HepG2 (cell line): ENCODE results near the gene KDM2B. TPM values are rescaled to one million over a fixed set of nuclear protein-coding genes. Genes with fewer than 3 reads are reported as not detected.

Experiments
- CENPT ChIP-seq: sonication (generic); formaldehyde crosslinking; IDR thresholded peaks from 2 replicates; pipeline ENCODE4 v1.8.0; 2022; ENCODE audit warnings: low read depth, mild to moderate bottlenecking, moderate library complexity, missing genetic modification reagents
- KDM5A ChIP-seq: fragments of 200-600 bp; sonication (generic); IDR thresholded peaks from 2 replicates; pipeline ENCODE4 v1.7.0; 2018; ENCODE audit warnings: antibody characterized with exemption, mild to moderate bottlenecking, low read length, borderline replicate concordance
- MTA1 ChIP-seq: sonication (generic); formaldehyde crosslinking; IDR thresholded peaks from 2 replicates; pipeline ENCODE4 v1.4.0; 2020; ENCODE audit warnings: missing genetic modification reagents, mild to moderate bottlenecking, borderline replicate concordance
- PHF5A ChIP-seq: IDR thresholded peaks from one replicate; pipeline ENCODE4 v1.6.1; 2018; ENCODE audit warnings: low read depth, missing genetic modification reagents; ENCODE audit not compliant: unreplicated experiment
- RAD21 ChIP-seq: fragments of 450-650 bp; formaldehyde crosslinking; IDR thresholded peaks from 2 replicates; pipeline ENCODE4 v1.5.0; 2020; ENCODE audit warnings: mild to moderate bottlenecking
- SMAD1 ChIP-seq: sonication (generic); formaldehyde crosslinking; IDR thresholded peaks from 2 replicates; pipeline ENCODE4 v1.4.0; 2020; ENCODE audit warnings: missing genetic modification reagents, low read depth, mild to moderate bottlenecking, borderline replicate concordance
- ZBTB7B ChIP-seq: sonication (generic); formaldehyde crosslinking; IDR thresholded peaks from 2 replicates; pipeline ENCODE4 v1.4.0; 2020; ENCODE audit warnings: missing genetic modification reagents
- ZBTB8A ChIP-seq: sonication (generic); formaldehyde crosslinking; IDR thresholded peaks from 2 replicates; pipeline ENCODE4 v1.4.0; 2020; ENCODE audit warnings: mild to moderate bottlenecking, low read depth, missing genetic modification reagents, borderline replicate concordance
- ZMAT3 ChIP-seq: sonication (generic); formaldehyde crosslinking; conservative IDR thresholded peaks from 2 replicates; pipeline ENCODE4 v1.7.0; 2021; ENCODE audit warnings: missing genetic modification reagents
- ZNF17 ChIP-seq: sonication (generic); formaldehyde crosslinking; IDR thresholded peaks from 2 replicates; pipeline ENCODE4 v1.5.0; 2020; ENCODE audit warnings: mild to moderate bottlenecking, missing genetic modification reagents
- ZNF724P ChIP-seq: sonication (generic); formaldehyde crosslinking; IDR thresholded peaks from 2 replicates; pipeline ENCODE4 v1.8.0; 2022; ENCODE audit warnings: missing genetic modification reagents, borderline replicate concordance
- ZNF777 ChIP-seq: sonication (generic); formaldehyde crosslinking; IDR thresholded peaks from 2 replicates; pipeline ENCODE4 v1.4.0; 2020; ENCODE audit warnings: missing genetic modification reagents
- polyA plus RNA-seq, 8 experiments: library from polyadenylated mRNA; depleted of rRNA in 3 of 8; stranded (reverse) in 7 of 8; unstranded in 1 of 8; fragments of >200 nt; fragmentation: Illumina TruSeq in 4 of 8; extraction: Trizol in 4 of 8; gene quantifications; 2 replicates each; pipeline versions ENCODE4 v1.2.1 to v1.2.3, GENCODE V29; 2011 to 2016; ENCODE audit warnings: low read depth in 4 of 8, missing spikeins in 1 of 8, mixed read lengths in 1 of 8; ENCODE audit not compliant: insufficient read depth in 1 of 8
- total RNA-seq, 5 experiments: library from RNA; depleted of rRNA; stranded (reverse); fragments of >200 nt; fragmentation: Illumina TruSeq; extraction: Trizol; gene quantifications; 2 replicates each; pipeline ENCODE4 v1.2.3, GENCODE V29; 2016; ENCODE audit warnings: low read depth in 1 of 5
- TF ChIP-seq, protein P1 (sequence below): sonication (generic); formaldehyde crosslinking; IDR thresholded peaks from 2 replicates; pipeline ENCODE4 v1.5.0; 2020; ENCODE audit warnings: mild to moderate bottlenecking, missing genetic modification reagents
- TF ChIP-seq, protein P2 (sequence below): sonication (generic); formaldehyde crosslinking; IDR thresholded peaks from 2 replicates; pipeline ENCODE4 v1.5.1; 2020; ENCODE audit warnings: mild to moderate bottlenecking, missing genetic modification reagents, borderline replicate concordance
- TF ChIP-seq, protein P3 (sequence below): sonication (generic); formaldehyde crosslinking; IDR thresholded peaks from 2 replicates; pipeline ENCODE4 v1.5.0; 2020; ENCODE audit warnings: missing genetic modification reagents
- TF ChIP-seq, protein P4 (sequence below): sonication (generic); formaldehyde crosslinking; IDR thresholded peaks from 2 replicates; pipeline ENCODE4 v1.5.1; 2020; ENCODE audit warnings: mild to moderate bottlenecking, missing genetic modification reagents, borderline replicate concordance

Gene KDM2B
- total and polyA plus RNA-seq, 2 of the 13 experiments (the other 11 are each of a cell fraction or from before 2014, with no cell fraction given), result 17.5 to 26.1 TPM

DNA sequence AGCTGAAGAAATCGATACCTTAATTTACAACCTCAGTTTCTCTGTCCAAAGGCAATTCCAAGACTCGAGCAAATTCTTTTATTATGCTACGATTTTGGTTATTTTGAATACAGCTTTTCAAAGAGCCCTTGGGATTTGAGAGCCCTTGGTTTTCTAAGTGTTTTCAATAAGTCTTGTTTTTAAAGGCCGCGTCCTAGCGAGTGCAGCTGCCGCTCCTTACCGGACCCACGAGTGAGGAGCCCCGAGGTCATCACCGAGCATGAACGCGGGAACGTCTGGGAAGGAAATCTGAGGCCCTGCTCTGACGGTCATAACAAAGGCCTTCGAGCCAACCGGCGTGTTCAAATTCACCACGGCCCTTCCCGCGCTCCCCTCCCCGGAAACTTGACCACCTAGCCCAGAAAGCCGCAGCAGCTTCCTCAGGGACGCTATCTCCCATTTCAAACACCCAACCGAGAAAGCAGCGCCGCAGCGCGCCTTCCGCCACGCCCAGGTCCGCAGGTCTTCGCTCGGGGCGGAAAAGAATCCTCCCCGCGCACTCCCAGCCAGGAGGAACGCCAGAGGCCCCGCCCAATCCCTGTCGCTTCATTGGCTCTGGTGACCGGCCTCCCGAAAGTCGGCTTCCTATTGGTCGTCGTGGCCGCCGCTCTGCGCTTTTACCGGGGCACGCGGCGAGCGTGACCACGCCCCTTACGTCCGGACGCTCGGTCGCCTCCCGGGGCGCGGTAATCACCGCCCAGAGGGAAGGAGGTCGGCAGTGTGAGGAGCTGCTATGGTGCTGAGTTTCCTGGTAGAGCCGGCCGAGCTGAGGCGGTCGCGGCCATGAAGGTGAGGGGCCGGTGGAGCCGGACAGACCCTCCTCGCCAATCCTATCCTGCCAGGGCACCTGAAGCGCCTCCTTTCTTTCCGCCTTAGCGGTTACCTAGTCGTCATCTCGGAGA is 181.2 kb downstream of the KDM2B start, which contains the start of gene RNF34 (continued):
- TF ChIP-seq, protein P1, sequence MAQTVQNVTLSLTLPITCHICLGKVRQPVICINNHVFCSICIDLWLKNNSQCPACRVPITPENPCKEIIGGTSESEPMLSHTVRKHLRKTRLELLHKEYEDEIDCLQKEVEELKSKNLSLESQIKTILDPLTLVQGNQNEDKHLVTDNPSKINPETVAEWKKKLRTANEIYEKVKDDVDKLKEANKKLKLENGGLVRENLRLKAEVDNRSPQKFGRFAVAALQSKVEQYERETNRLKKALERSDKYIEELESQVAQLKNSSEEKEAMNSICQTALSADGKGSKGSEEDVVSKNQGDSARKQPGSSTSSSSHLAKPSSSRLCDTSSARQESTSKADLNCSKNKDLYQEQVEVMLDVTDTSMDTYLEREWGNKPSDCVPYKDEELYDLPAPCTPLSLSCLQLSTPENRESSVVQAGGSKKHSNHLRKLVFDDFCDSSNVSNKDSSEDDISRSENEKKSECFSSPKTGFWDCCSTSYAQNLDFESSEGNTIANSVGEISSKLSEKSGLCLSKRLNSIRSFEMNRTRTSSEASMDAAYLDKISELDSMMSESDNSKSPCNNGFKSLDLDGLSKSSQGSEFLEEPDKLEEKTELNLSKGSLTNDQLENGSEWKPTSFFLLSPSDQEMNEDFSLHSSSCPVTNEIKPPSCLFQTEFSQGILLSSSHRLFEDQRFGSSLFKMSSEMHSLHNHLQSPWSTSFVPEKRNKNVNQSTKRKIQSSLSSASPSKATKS (CRISPR knock-in tag), result no peak
- TF ChIP-seq PHF5A (CRISPR knock-in tag) (no peak), ZBTB8A (CRISPR knock-in tag) (no peak), SMAD1 (CRISPR knock-in tag) (0 out of 2 replicates have a peak, but pooled peaks have one; percentile 7), CENPT (CRISPR knock-in tag) (no peak), ZNF724P (peak; percentile 74; the same call in 1 of the 2 replicates), KDM5A (no peak), MTA1 (CRISPR knock-in tag) (no peak), ZNF777 (CRISPR knock-in tag) (no peak), ZBTB7B (CRISPR knock-in tag) (no peak), RAD21 (CRISPR knock-in tag) (peak; percentile 24; the same call in 1 of the 2 replicates), ZMAT3 (CRISPR knock-in tag) (peak; percentile 50; the same call in 1 of the 2 replicates), ZNF17 (CRISPR knock-in tag) (no peak)
- TF ChIP-seq, protein P2, sequence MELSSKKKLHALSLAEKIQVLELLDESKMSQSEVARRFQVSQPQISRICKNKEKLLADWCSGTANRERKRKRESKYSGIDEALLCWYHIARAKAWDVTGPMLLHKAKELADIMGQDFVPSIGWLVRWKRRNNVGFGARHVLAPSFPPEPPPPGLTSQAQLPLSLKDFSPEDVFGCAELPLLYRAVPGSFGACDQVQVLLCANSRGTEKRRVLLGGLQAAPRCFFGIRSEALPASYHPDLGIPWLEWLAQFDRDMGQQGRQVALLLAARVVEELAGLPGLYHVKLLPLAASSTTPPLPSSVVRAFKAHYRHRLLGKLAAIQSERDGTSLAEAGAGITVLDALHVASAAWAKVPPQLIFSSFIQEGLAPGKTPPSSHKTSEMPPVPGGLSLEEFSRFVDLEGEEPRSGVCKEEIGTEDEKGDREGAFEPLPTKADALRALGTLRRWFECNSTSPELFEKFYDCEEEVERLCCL, result peak; percentile 36; the same call in 1 of the 2 replicates
- TF ChIP-seq, protein P3, sequence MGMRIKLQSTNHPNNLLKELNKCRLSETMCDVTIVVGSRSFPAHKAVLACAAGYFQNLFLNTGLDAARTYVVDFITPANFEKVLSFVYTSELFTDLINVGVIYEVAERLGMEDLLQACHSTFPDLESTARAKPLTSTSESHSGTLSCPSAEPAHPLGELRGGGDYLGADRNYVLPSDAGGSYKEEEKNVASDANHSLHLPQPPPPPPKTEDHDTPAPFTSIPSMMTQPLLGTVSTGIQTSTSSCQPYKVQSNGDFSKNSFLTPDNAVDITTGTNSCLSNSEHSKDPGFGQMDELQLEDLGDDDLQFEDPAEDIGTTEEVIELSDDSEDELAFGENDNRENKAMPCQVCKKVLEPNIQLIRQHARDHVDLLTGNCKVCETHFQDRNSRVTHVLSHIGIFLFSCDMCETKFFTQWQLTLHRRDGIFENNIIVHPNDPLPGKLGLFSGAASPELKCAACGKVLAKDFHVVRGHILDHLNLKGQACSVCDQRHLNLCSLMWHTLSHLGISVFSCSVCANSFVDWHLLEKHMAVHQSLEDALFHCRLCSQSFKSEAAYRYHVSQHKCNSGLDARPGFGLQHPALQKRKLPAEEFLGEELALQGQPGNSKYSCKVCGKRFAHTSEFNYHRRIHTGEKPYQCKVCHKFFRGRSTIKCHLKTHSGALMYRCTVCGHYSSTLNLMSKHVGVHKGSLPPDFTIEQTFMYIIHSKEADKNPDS (CRISPR knock-in tag), result no peak
- TF ChIP-seq, protein P4, sequence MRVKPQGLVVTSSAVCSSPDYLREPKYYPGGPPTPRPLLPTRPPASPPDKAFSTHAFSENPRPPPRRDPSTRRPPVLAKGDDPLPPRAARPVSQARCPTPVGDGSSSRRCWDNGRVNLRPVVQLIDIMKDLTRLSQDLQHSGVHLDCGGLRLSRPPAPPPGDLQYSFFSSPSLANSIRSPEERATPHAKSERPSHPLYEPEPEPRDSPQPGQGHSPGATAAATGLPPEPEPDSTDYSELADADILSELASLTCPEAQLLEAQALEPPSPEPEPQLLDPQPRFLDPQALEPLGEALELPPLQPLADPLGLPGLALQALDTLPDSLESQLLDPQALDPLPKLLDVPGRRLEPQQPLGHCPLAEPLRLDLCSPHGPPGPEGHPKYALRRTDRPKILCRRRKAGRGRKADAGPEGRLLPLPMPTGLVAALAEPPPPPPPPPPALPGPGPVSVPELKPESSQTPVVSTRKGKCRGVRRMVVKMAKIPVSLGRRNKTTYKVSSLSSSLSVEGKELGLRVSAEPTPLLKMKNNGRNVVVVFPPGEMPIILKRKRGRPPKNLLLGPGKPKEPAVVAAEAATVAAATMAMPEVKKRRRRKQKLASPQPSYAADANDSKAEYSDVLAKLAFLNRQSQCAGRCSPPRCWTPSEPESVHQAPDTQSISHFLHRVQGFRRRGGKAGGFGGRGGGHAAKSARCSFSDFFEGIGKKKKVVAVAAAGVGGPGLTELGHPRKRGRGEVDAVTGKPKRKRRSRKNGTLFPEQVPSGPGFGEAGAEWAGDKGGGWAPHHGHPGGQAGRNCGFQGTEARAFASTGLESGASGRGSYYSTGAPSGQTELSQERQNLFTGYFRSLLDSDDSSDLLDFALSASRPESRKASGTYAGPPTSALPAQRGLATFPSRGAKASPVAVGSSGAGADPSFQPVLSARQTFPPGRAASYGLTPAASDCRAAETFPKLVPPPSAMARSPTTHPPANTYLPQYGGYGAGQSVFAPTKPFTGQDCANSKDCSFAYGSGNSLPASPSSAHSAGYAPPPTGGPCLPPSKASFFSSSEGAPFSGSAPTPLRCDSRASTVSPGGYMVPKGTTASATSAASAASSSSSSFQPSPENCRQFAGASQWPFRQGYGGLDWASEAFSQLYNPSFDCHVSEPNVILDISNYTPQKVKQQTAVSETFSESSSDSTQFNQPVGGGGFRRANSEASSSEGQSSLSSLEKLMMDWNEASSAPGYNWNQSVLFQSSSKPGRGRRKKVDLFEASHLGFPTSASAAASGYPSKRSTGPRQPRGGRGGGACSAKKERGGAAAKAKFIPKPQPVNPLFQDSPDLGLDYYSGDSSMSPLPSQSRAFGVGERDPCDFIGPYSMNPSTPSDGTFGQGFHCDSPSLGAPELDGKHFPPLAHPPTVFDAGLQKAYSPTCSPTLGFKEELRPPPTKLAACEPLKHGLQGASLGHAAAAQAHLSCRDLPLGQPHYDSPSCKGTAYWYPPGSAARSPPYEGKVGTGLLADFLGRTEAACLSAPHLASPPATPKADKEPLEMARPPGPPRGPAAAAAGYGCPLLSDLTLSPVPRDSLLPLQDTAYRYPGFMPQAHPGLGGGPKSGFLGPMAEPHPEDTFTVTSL (CRISPR knock-in tag), result no peak
